Neuronal stem cell (in vitro differentiated cells): ENCODE results near the gene MRC2.
"Not testable (repeated sequence)": the region's sequence is repeated elsewhere in the genome, so short reads cannot be mapped to it uniquely, and the experiment has no call there.

Source experiments
- DNase-seq: peaks from one replicate; pipeline ENCODE4 v3.0.0-alpha.2; 2013; ENCODE audit warnings: low spot score
- H2AFZ ChIP-seq: one replicate; pipeline ENCODE4 v1.6.1; 2013; ENCODE audit warnings: mild to moderate bottlenecking, low read length, inconsistent platforms
- H2AK5ac ChIP-seq: 2 replicates; pipeline ENCODE4 v1.6.1; 2013; ENCODE audit warnings: low read depth, mild to moderate bottlenecking, inconsistent platforms, low read length, moderate library complexity, mixed read lengths
- H2BK120ac ChIP-seq: 2 replicates; pipeline ENCODE4 v1.6.1; 2013; ENCODE audit warnings: low read depth, mild to moderate bottlenecking, inconsistent platforms, low read length, moderate library complexity, mixed read lengths
- H2BK12ac ChIP-seq: one replicate; pipeline ENCODE4 v1.6.1; 2013; ENCODE audit warnings: low read length, inconsistent platforms
- H2BK15ac ChIP-seq: 2 replicates; pipeline ENCODE4 v1.6.1; 2013; ENCODE audit warnings: mild to moderate bottlenecking, low read length, inconsistent platforms, mixed read lengths
- H2BK5ac ChIP-seq: one replicate; pipeline ENCODE4 v1.6.1; 2013; ENCODE audit warnings: inconsistent platforms, mild to moderate bottlenecking, low read length, moderate library complexity
- H3K14ac ChIP-seq: one replicate; pipeline ENCODE4 v1.6.1; 2013; ENCODE audit warnings: low read length, inconsistent platforms
- H3K18ac ChIP-seq: 2 replicates; pipeline ENCODE4 v1.6.1; 2013; ENCODE audit warnings: low read length, inconsistent platforms
- H3K23ac ChIP-seq: 2 replicates; pipeline ENCODE4 v1.6.1; 2013; ENCODE audit warnings: low read depth, mild to moderate bottlenecking, mixed read lengths, low read length, inconsistent platforms; ENCODE audit not compliant: poor library complexity
- H3K27ac ChIP-seq: replicated peaks from 3 replicates; pipeline ENCODE4 v1.5.1; 2013; ENCODE audit warnings: low read length, inconsistent platforms
- H3K27me3 ChIP-seq, 3 experiments: 2 replicates each; pipeline ENCODE4 v1.6.1; 2013; ENCODE audit warnings: low read length in 3 of 3, mild to moderate bottlenecking in 2 of 3, inconsistent platforms in 1 of 3, low read depth in 1 of 3, mixed read lengths in 1 of 3, moderate library complexity in 1 of 3; ENCODE audit not compliant: control insufficient read depth in 3 of 3, insufficient read depth in 3 of 3
- H3K36me3 ChIP-seq, 2 donors: replicated peaks in 1 of 2; 2 replicates each; pipeline ENCODE4 v1.6.1; 2013; ENCODE audit warnings: low read length in 2 of 2; ENCODE audit not compliant: control insufficient read depth in 2 of 2, insufficient read depth in 2 of 2
- H3K4ac ChIP-seq: 2 replicates; pipeline ENCODE4 v1.6.1; 2013; ENCODE audit warnings: inconsistent platforms, mild to moderate bottlenecking, low read length, moderate library complexity
- H3K4me1 ChIP-seq, 2 donors: 1 replicate in 1 of 2; 2 replicates in 1 of 2; pipeline ENCODE4 v1.6.1; 2013; ENCODE audit warnings: low read length in 2 of 2, low read depth in 1 of 2; ENCODE audit not compliant: control insufficient read depth in 2 of 2, insufficient read depth in 1 of 2
- H3K4me2 ChIP-seq: one replicate; pipeline ENCODE4 v1.6.1; 2013; ENCODE audit warnings: mild to moderate bottlenecking, low read length, inconsistent platforms; ENCODE audit not compliant: insufficient read depth, poor library complexity, severe bottlenecking
- H3K4me3 ChIP-seq, 2 donors: 2 replicates each; pipeline ENCODE4 v1.5.1; 2013; ENCODE audit warnings: low read length in 2 of 2, mild to moderate bottlenecking in 2 of 2, inconsistent platforms in 1 of 2, moderate library complexity in 1 of 2
- H3K79me1 ChIP-seq: one replicate; pipeline ENCODE4 v1.6.1; 2013; ENCODE audit warnings: low read depth, mild to moderate bottlenecking, inconsistent platforms, low read length, moderate library complexity
- H3K9ac ChIP-seq: one replicate; pipeline ENCODE4 v1.6.1; 2013; ENCODE audit warnings: mild to moderate bottlenecking, low read depth, low read length, inconsistent platforms; ENCODE audit not compliant: poor library complexity
- H3K9me3 ChIP-seq, 2 donors: replicated peaks in 1 of 2; 2 replicates each; pipeline versions ENCODE3 to v1.6.1; 2013; ENCODE audit warnings: low read length in 2 of 2, mild to moderate bottlenecking in 2 of 2, inconsistent platforms in 1 of 2, low read depth in 1 of 2, mixed read lengths in 1 of 2, moderate library complexity in 1 of 2; ENCODE audit not compliant: control insufficient read depth in 2 of 2, insufficient read depth in 1 of 2
- H4K8ac ChIP-seq: one replicate; pipeline ENCODE4 v1.6.1; 2013; ENCODE audit warnings: low read depth, mild to moderate bottlenecking, inconsistent platforms, low read length, moderate library complexity
- H4K91ac ChIP-seq: one replicate; pipeline ENCODE4 v1.6.1; 2013; ENCODE audit warnings: low read length, low read depth, mild to moderate bottlenecking, inconsistent platforms; ENCODE audit not compliant: poor library complexity
- WGBS, 2 donors: extraction: QIAGEN DNeasy Blood & Tissue Kit; methylation state at CpG; one replicate each; pipeline ENCODE4 v1.1.7; 2013; ENCODE audit warnings: missing lambda C conversion rate in 2 of 2, mixed read lengths in 1 of 2; ENCODE audit not compliant: insufficient read length in 2 of 2, insufficient replicate concordance in 1 of 2; ENCODE audit errors: extremely low coverage in 2 of 2; 5-methylcytosine and 5-hydroxymethylcytosine counted together

The MRC2 gene

DNA sequence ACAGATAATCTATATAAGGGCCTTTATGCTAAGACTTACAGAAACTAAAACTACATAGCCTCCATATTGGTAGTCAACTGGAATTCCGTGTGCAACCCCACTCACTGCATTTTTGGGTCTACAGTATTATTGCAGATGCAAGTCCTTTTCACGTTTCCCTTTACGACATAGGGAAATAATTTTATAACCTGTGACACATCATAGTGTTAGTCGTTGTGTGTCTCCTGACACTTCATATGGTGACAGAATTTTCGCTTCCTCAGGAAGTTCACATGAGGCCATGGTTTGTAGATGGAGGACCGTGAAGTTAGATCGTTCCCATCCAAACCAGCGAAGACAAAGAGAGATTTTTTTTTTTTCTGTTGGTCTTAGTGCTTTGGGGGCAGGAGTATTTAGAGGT, 15.7 kb upstream of the MRC2 start:
- H2BK5ac ChIP-seq: no peak overlapping the region
- no peak for DNase-seq
- no peak overlapping the region for H2BK15ac ChIP-seq
- no peak overlapping the region for H3K23ac ChIP-seq
- no peak overlapping the region for H3K18ac ChIP-seq
- no peak overlapping the region for H3K4me3 ChIP-seq
- H3K27me3 ChIP-seq: no peaks in the 10 kb centered on the region
- no peak overlapping the region for H3K4me2 ChIP-seq
- H4K91ac ChIP-seq: no peak overlapping the region
- H3K9ac ChIP-seq: no peak overlapping the region
- no peak overlapping the region for H2AFZ ChIP-seq
- WGBS, 2 donors: no CpG with 5 or more reads among the region's 8 CpGs
- peaks cover 32 to 84% of the 10 kb centered on the region in 2 donors for H3K36me3 ChIP-seq
- H3K27ac ChIP-seq: no peak overlapping the region
- H4K8ac ChIP-seq: no peak overlapping the region
- H2BK12ac ChIP-seq: no peak overlapping the region
- no peak overlapping the region for H2AK5ac ChIP-seq
- H3K4ac ChIP-seq: no peak overlapping the region
- peaks cover 0 to 3% of the 10 kb centered on the region in 2 donors for H3K4me1 ChIP-seq
- no peaks in the 10 kb centered on the region for H3K79me1 ChIP-seq
- H3K14ac ChIP-seq: no peak overlapping the region
- H2BK120ac ChIP-seq: no peak overlapping the region
- H3K9me3 ChIP-seq: no peaks in the 10 kb centered on the region

GRCh38 chr17:62612289-62612688, 15.2 kb upstream of the MRC2 start:
- peaks cover 32 to 80% of the 10 kb centered on the region in 2 donors for H3K36me3 ChIP-seq
- not testable (repeated sequence) for H3K18ac ChIP-seq, H2BK5ac ChIP-seq, H3K79me1 ChIP-seq, H3K23ac ChIP-seq, H2BK120ac ChIP-seq, H2BK12ac ChIP-seq, H3K4me2 ChIP-seq, H2AFZ ChIP-seq, H3K27ac ChIP-seq, H4K8ac ChIP-seq, H4K91ac ChIP-seq, H3K9ac ChIP-seq, H3K4me1 ChIP-seq, H3K27me3 ChIP-seq, H3K4me3 ChIP-seq, H3K14ac ChIP-seq, DNase-seq, H3K4ac ChIP-seq, H2AK5ac ChIP-seq, H2BK15ac ChIP-seq, H3K9me3 ChIP-seq
- no CpG with 5 or more reads among the region's 12 CpGs for WGBS, 2 donors

GRCh38 chr17:62613095-62613494, 14.4 kb upstream of the MRC2 start:
- Histone ChIP-seq H3K4me1 (peaks cover 13 to 17% of the 10 kb centered on the region in 2 donors), H3K36me3 (peaks cover 27 to 72% of the 10 kb centered on the region in 2 donors)
- H2AFZ ChIP-seq, H4K8ac ChIP-seq, H3K27me3 ChIP-seq, H2BK15ac ChIP-seq, H3K9me3 ChIP-seq, H3K4me3 ChIP-seq, H3K4ac ChIP-seq, H2BK12ac ChIP-seq, H3K4me2 ChIP-seq, DNase-seq, H3K18ac ChIP-seq, H3K79me1 ChIP-seq, H2BK120ac ChIP-seq, H3K14ac ChIP-seq, H3K27ac ChIP-seq, H4K91ac ChIP-seq, H3K23ac ChIP-seq, H3K9ac ChIP-seq, H2AK5ac ChIP-seq, H2BK5ac ChIP-seq: not testable (repeated sequence)
- no CpG with 5 or more reads among the region's 4 CpGs for WGBS, 2 donors

- Histone ChIP-seq H3K18ac (no peak overlapping the region), H2AFZ (no peak overlapping the region), H4K8ac (no peak overlapping the region), H2BK12ac (no peak overlapping the region), H3K36me3 (peaks cover 24 to 67% of the 10 kb centered on the region in 2 donors), H2AK5ac (no peak overlapping the region), H3K27ac (no peak overlapping the region), H2BK5ac (no peak overlapping the region), H3K79me1 (no peaks in the 10 kb centered on the region), H2BK15ac (no peak overlapping the region), H3K14ac (no peak overlapping the region), H4K91ac (no peak overlapping the region), H3K9me3 (no peaks in the 10 kb centered on the region), H3K27me3 (no peaks in the 10 kb centered on the region), H3K4me3 (no peak overlapping the region), H3K4me1 (peaks cover 14 to 25% of the 10 kb centered on the region in 2 donors), H2BK120ac (no peak overlapping the region), H3K9ac (no peak overlapping the region), H3K4ac (no peak overlapping the region), H3K4me2 (no peak overlapping the region), H3K23ac (no peak overlapping the region)
- DNase-seq: no peak
- WGBS, 2 donors: no CpG with 5 or more reads among the region's 6 CpGs
These were observed 13.3 kb upstream of the MRC2 start for GRCh38 chr17:62614142-62614541.
